ENCODE data around the gene SGPL1. TPM values are rescaled to one million over a fixed set of nuclear protein-coding genes. Genes with fewer than 3 reads are reported as not detected.

SGPL1 gene
- polyA plus RNA-seq, 1 donor from 2014 or later, result 33.4 TPM

GRCh38 chr10:70898687-70899086 lies 82.9 kb downstream of the SGPL1 start:
- Histone ChIP-seq H3K27ac (ENCODE audit: low read length) (no peak overlapping the region), H4K20me1 (ENCODE audit: insufficient read depth) (no peaks in the 10 kb centered on the region), H3K9me2 (ENCODE audit: insufficient read depth, low read length) (no peaks in the 10 kb centered on the region), H3F3A (ENCODE audit: insufficient read depth, low read length, poor library complexity, severe bottlenecking) (no peaks in the 10 kb centered on the region), H3K9me3 (ENCODE audit: low read length) (no peaks in the 10 kb centered on the region), H3K4me3 (ENCODE audit: low read length) (no peak overlapping the region), H3K36me3 (ENCODE audit: insufficient read depth, low read length) (no peaks in the 10 kb centered on the region), H3K27me3 (ENCODE audit: insufficient read depth, low read depth, low read length) (no peaks in the 10 kb centered on the region), H3K79me2 (replicated peaks; ENCODE audit: insufficient read depth, low read length) (no peaks in the 10 kb centered on the region), H3K4me2 (ENCODE audit: low read length) (no peak overlapping the region), H3K9ac (ENCODE audit: low read length) (no peak overlapping the region), H2AFZ (ENCODE audit: low read depth, low read length) (no peak overlapping the region)
- TF ChIP-seq POLR2AphosphoS5 (IDR thresholded peaks at IDR 0.05) (no peak), MXI1 (conservative IDR thresholded peaks at IDR 0.05; ENCODE audit: poor library complexity, severe bottlenecking) (no peak), CTCF (IDR thresholded peaks at IDR 0.05; ENCODE audit: poor library complexity, severe bottlenecking) (no peak), RAD21 (conservative IDR thresholded peaks at IDR 0.05) (no peak), TAF1 (IDR thresholded peaks at IDR 0.05; ENCODE audit: low read depth) (no peak), EP300 (conservative IDR thresholded peaks at IDR 0.05; ENCODE audit: poor library complexity, severe bottlenecking) (no peak), REST (IDR thresholded peaks at IDR 0.05; ENCODE audit: borderline replicate concordance) (no peak), SMC3 (conservative IDR thresholded peaks at IDR 0.05; ENCODE audit: poor library complexity) (no peak), EZH2 (IDR thresholded peaks at IDR 0.05; ENCODE audit: borderline replicate concordance, insufficient read depth, low read length, poor library complexity, severe bottlenecking) (no peak)

- H3K27ac ChIP-seq (ENCODE audit: low read length), result no peak overlapping the region
- H3K79me2 ChIP-seq (replicated peaks; ENCODE audit: insufficient read depth, low read length), result no peaks in the 10 kb centered on the region
- no peak overlapping the region for H2AFZ ChIP-seq (ENCODE audit: low read depth, low read length)
- H3F3A ChIP-seq (ENCODE audit: insufficient read depth, low read length, poor library complexity, severe bottlenecking), result no peaks in the 10 kb centered on the region
- TF ChIP-seq REST (IDR thresholded peaks at IDR 0.05; ENCODE audit: borderline replicate concordance), result no peak
- no peak for TF ChIP-seq MXI1 (conservative IDR thresholded peaks at IDR 0.05; ENCODE audit: poor library complexity, severe bottlenecking)
- no peak for TF ChIP-seq EZH2 (IDR thresholded peaks at IDR 0.05; ENCODE audit: borderline replicate concordance, insufficient read depth, low read length, poor library complexity, severe bottlenecking)
- no peaks in the 10 kb centered on the region for H4K20me1 ChIP-seq (ENCODE audit: insufficient read depth)
- H3K4me3 ChIP-seq (ENCODE audit: low read length), result no peak overlapping the region
- H3K4me2 ChIP-seq (ENCODE audit: low read length), result no peak overlapping the region
- no peaks in the 10 kb centered on the region for H3K9me3 ChIP-seq (ENCODE audit: low read length)
- H3K27me3 ChIP-seq (ENCODE audit: insufficient read depth, low read depth, low read length), result no peaks in the 10 kb centered on the region
- no peak overlapping the region for H3K9ac ChIP-seq (ENCODE audit: low read length)
- no peaks in the 10 kb centered on the region for H3K36me3 ChIP-seq (ENCODE audit: insufficient read depth, low read length)
- H3K9me2 ChIP-seq (ENCODE audit: insufficient read depth, low read length), result no peaks in the 10 kb centered on the region
These were observed 83.3 kb downstream of the SGPL1 start for GRCh38 chr10:70899096-70899495.

All from neural cell (in vitro differentiated cells).